K562 (cell line): ENCODE data around the gene TMEM132C. TPM values are rescaled to one million over a fixed set of nuclear protein-coding genes. Genes with fewer than 3 reads are reported as not detected.
A peak's percentile ranks its signal among the peaks of the same experiment; 100 is the strongest.

Source experiments
- BDP1 ChIP-seq: IDR thresholded peaks from 3 replicates; pipeline ENCODE4 v1.6.1; 2011; ENCODE audit not compliant: insufficient read length, insufficient read depth
- CC2D1A ChIP-seq: fragments of 450-650 bp; IDR thresholded peaks from 2 replicates; pipeline ENCODE4 v1.6.1; 2017; ENCODE audit warnings: mild to moderate bottlenecking
- CEBPG ChIP-seq, 3 experiments: fragments of 200-800 bp in 1 of 3; sonication (Bioruptor generic) in 1 of 3; sonication (generic) in 1 of 3; formaldehyde crosslinking in 1 of 3; IDR thresholded peaks in 2 of 3; conservative IDR thresholded peaks in 1 of 3; 2 replicates each; pipeline versions ENCODE4 v1.6.1 to v1.8.0; 2016 to 2022; ENCODE audit warnings: missing compliant biosample characterization in 2 of 3, missing genetic modification characterization in 2 of 3, mild to moderate bottlenecking in 1 of 3, missing genetic modification reagents in 1 of 3
- CXXC5 ChIP-seq: fragments of 250-450 bp; sonication (Bioruptor Pico); IDR thresholded peaks from 2 replicates; pipeline ENCODE4 v1.8.0; 2022; ENCODE audit warnings: inconsistent platforms, mild to moderate bottlenecking, moderate library complexity
- DPF2 ChIP-seq: fragments of 450-650 bp; IDR thresholded peaks from 2 replicates; pipeline ENCODE4 v1.6.1; 2016
- EP300 ChIP-seq: IDR thresholded peaks from 2 replicates; pipeline ENCODE4 v1.6.1; 2012; ENCODE audit warnings: low read length, improper control_type of control experiment
- HDAC2 ChIP-seq: fragments of 450-650 bp; IDR thresholded peaks from 2 replicates; pipeline ENCODE4 v1.6.1; 2016; ENCODE audit warnings: mild to moderate bottlenecking
- HDAC3 ChIP-seq: fragments of 450-650 bp; IDR thresholded peaks from 2 replicates; pipeline ENCODE4 v1.6.1; 2018; ENCODE audit warnings: borderline replicate concordance, mild to moderate bottlenecking, moderate library complexity; ENCODE audit not compliant: partially characterized antibody
- MECOM ChIP-seq: fragments of 250-450 bp; sonication (Bioruptor Pico); IDR thresholded peaks from 2 replicates; pipeline ENCODE4 v1.8.0; 2022; ENCODE audit warnings: inconsistent platforms
- MEIS2 ChIP-seq: fragments of 450-650 bp; IDR thresholded peaks from 2 replicates; pipeline ENCODE4 v1.6.1; 2014; ENCODE audit warnings: mild to moderate bottlenecking; ENCODE audit not compliant: partially characterized antibody
- MTA1 ChIP-seq: fragments of 450-650 bp; IDR thresholded peaks from 2 replicates; pipeline ENCODE4 v1.6.1; 2017; ENCODE audit warnings: borderline replicate concordance
- MTA2 ChIP-seq: fragments of 450-650 bp; IDR thresholded peaks from 2 replicates; pipeline ENCODE4 v1.6.1; 2016; ENCODE audit warnings: low read depth
- NFIC ChIP-seq: fragments of 450-650 bp; IDR thresholded peaks from 2 replicates; pipeline ENCODE4 v1.6.1; 2017; ENCODE audit warnings: mild to moderate bottlenecking, inconsistent platforms
- PKNOX1 ChIP-seq: fragments of 450-650 bp; IDR thresholded peaks from 2 replicates; pipeline ENCODE4 v1.6.1; 2016
- PML ChIP-seq: IDR thresholded peaks from 2 replicates; pipeline ENCODE4 v1.6.1; 2012; ENCODE audit warnings: low read length, inconsistent platforms
- RAD51 ChIP-seq: fragments of 450-650 bp; IDR thresholded peaks from 2 replicates; pipeline ENCODE4 v1.7.1; 2016; ENCODE audit warnings: low read depth, mild to moderate bottlenecking, borderline replicate concordance
- SMARCE1 ChIP-seq: fragments of 450-650 bp; IDR thresholded peaks from 2 replicates; pipeline ENCODE4 v1.7.1; 2016; ENCODE audit warnings: mild to moderate bottlenecking
- TFAP4 ChIP-seq: sonication (generic); formaldehyde crosslinking; IDR thresholded peaks from 2 replicates; pipeline ENCODE4 v1.8.0; 2022; ENCODE audit warnings: missing genetic modification reagents, mild to moderate bottlenecking, moderate library complexity, borderline replicate concordance
- TOE1 ChIP-seq, 2 experiments: fragments of 450-650 bp in 1 of 2; sonication (generic) in 1 of 2; formaldehyde crosslinking in 1 of 2; IDR thresholded peaks; 2 replicates each; pipeline versions ENCODE4 v1.7.1 to v1.8.0; 2016 to 2022; ENCODE audit warnings: borderline replicate concordance in 2 of 2, mild to moderate bottlenecking in 2 of 2, antibody characterized with exemption in 1 of 2, inconsistent platforms in 1 of 2, low read depth in 1 of 2, missing genetic modification reagents in 1 of 2, moderate library complexity in 1 of 2
- TRIM24 ChIP-seq, 2 experiments: fragments of 450-650 bp; IDR thresholded peaks; 2 replicates each; pipeline ENCODE4 v1.6.1; 2016
- ZKSCAN8 ChIP-seq: fragments of 200-800 bp; sonication (Bioruptor generic); IDR thresholded peaks from 2 replicates; pipeline ENCODE4 v1.6.1; 2016; ENCODE audit warnings: missing genetic modification characterization, missing compliant biosample characterization
- ZNF280A ChIP-seq: fragments of 450-650 bp; IDR thresholded peaks from 2 replicates; pipeline ENCODE4 v1.6.1; 2018; ENCODE audit warnings: mild to moderate bottlenecking, low read depth; ENCODE audit not compliant: partially characterized antibody
- ZNF384 ChIP-seq: IDR thresholded peaks from 2 replicates; pipeline ENCODE4 v1.6.1; 2012; ENCODE audit warnings: low read depth, low read length, improper control_type of control experiment
- ZNF644 ChIP-seq: fragments of 200-800 bp; sonication (Bioruptor generic); IDR thresholded peaks from 2 replicates; pipeline ENCODE4 v1.6.1; 2016; ENCODE audit warnings: low read depth, missing genetic modification characterization, missing compliant biosample characterization
- polyA plus RNA-seq, 8 experiments: library from polyadenylated mRNA; depleted of rRNA in 4 of 8; stranded (reverse) in 5 of 8; unstranded in 3 of 8; fragments of >200 nt; fragmentation: Nextera tagmentation in 2 of 8; fragmentation: Illumina TruSeq in 1 of 8; extraction: Ambion mirVana in 2 of 8; extraction: Trizol in 1 of 8; gene quantifications; 2 replicates each; pipeline versions ENCODE4 v1.2.1 to v1.2.3, GENCODE V29; 2011 to 2014; ENCODE audit warnings: inconsistent platforms in 1 of 8, missing spikeins in 1 of 8
- total RNA-seq, 7 experiments: library from RNA; depleted of rRNA in 6 of 7; stranded (reverse); fragments of >200 nt in 6 of 7; fragmentation: Illumina TruSeq in 2 of 7; extraction: Trizol in 2 of 7; gene quantifications; 2 replicates each; pipeline versions ENCODE4 v1.2.1 to v1.2.3, GENCODE V29; 2011 to 2021; ENCODE audit warnings: low replicate concordance in 1 of 7
- TF ChIP-seq, protein P1 (sequence below): fragments of 200-800 bp; sonication (Bioruptor generic); IDR thresholded peaks from 2 replicates; pipeline ENCODE4 v1.6.1; 2017; ENCODE audit warnings: missing genetic modification characterization, missing compliant biosample characterization

The TMEM132C gene
- total and polyA plus RNA-seq, 9 of the 15 experiments (the other 6 are each of a cell fraction or from before 2014, with no cell fraction given): not detected

DNA sequence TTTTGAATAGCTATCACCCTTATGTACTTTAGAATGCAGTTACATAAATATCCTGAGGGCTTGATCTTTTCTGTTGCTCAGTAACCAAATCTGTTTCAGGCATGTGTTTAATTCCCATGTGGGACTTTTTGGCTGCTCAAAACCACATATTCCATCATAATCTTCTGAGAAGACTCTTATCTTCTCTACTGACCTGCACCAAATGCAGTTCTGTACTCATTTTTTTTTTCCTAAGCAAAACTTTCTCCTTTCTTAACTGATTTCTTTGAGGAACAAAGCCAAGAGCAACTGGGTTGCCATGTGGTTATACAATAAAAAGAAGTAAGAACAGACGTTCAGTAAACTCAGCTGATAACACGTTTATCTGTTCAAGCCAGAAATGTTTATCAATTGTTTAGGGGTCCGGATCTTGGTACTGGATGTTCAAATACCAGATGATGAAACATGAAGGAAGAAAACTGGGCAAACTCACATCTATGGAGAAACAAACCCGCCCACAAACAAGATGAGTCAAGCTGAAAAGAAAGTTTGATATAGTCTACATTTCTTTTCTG, 50.1 kb downstream of the TMEM132C start (continued):
- TF ChIP-seq ZNF644 (tag): peak; percentile 69
- no peak for TF ChIP-seq RAD51
- no peak for TF ChIP-seq MTA1
- TF ChIP-seq, protein P1, sequence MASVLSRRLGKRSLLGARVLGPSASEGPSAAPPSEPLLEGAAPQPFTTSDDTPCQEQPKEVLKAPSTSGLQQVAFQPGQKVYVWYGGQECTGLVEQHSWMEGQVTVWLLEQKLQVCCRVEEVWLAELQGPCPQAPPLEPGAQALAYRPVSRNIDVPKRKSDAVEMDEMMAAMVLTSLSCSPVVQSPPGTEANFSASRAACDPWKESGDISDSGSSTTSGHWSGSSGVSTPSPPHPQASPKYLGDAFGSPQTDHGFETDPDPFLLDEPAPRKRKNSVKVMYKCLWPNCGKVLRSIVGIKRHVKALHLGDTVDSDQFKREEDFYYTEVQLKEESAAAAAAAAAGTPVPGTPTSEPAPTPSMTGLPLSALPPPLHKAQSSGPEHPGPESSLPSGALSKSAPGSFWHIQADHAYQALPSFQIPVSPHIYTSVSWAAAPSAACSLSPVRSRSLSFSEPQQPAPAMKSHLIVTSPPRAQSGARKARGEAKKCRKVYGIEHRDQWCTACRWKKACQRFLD (CRISPR knock-in tag): peak; percentile 30; the same call in 1 of the 2 replicates
- no peak for TF ChIP-seq TOE1 (IDR thresholded peaks at IDR 0.05; ENCODE audit: borderline replicate concordance)
- TF ChIP-seq TOE1 (CRISPR knock-in tag; IDR thresholded peaks at IDR 0.05; ENCODE audit: borderline replicate concordance, low read depth): no peak
- TF ChIP-seq EP300: peak; percentile 72; the same call in 1 of the 2 replicates
- peak; percentile 50; the same call in 1 of the 2 replicates for TF ChIP-seq NFIC
- TF ChIP-seq BDP1: no peak
- peak; percentile 60 for TF ChIP-seq HDAC3
- no peak for TF ChIP-seq CC2D1A
- TF ChIP-seq MECOM (CRISPR knock-in tag): 0 out of 2 replicates have a peak, but pooled peaks have one; percentile 17
- TF ChIP-seq CEBPG (CRISPR knock-in tag; IDR thresholded peaks at IDR 0.05): no peak
- TF ChIP-seq CEBPG (tag; conservative IDR thresholded peaks at IDR 0.05 in 1 of 2, IDR thresholded peaks at IDR 0.05 in 1 of 2): peak in 1 of 2 experiments; percentile 80; a peak in 2 of 4 replicates
- TF ChIP-seq TRIM24 (IDR thresholded peaks at IDR 0.05): peak in 1 of 2 experiments; percentile 68; a peak in 1 of 4 replicates
- TF ChIP-seq SMARCE1: peak; percentile 77; the same call in 1 of the 2 replicates
- TF ChIP-seq ZNF280A: no peak
- 0 out of 2 replicates have a peak, but pooled peaks have one; percentile 28 for TF ChIP-seq CXXC5
- TF ChIP-seq DPF2: peak; percentile 61
- TF ChIP-seq MTA2: peak; percentile 56
- peak; percentile 23; the same call in 1 of the 2 replicates for TF ChIP-seq HDAC2
- peak; percentile 73; the same call in 1 of the 2 replicates for TF ChIP-seq ZKSCAN8 (CRISPR knock-in tag)
- TF ChIP-seq PML: peak; percentile 94
- TF ChIP-seq MEIS2: peak; percentile 51
- TF ChIP-seq TFAP4 (CRISPR knock-in tag): no peak
- peak; percentile 83 for TF ChIP-seq ZNF384
- no peak; the same call in 1 of the 2 replicates for TF ChIP-seq PKNOX1
